GM19328 (cell line): Measurements from ENCODE around the gene UBA7.

Experiments used
- ATAC-seq: cut with Tn5 transposase; IDR thresholded peaks from one replicate; pipeline ENCODE4 v1.9.1; 2021; ENCODE audit warnings: mild to moderate bottlenecking, moderate library complexity; ENCODE audit not compliant: unreplicated experiment

Gene UBA7

GRCh38 chr3:49805367-49805782, 8.4 kb downstream of the UBA7 start:
- no peak for ATAC-seq

DNA sequence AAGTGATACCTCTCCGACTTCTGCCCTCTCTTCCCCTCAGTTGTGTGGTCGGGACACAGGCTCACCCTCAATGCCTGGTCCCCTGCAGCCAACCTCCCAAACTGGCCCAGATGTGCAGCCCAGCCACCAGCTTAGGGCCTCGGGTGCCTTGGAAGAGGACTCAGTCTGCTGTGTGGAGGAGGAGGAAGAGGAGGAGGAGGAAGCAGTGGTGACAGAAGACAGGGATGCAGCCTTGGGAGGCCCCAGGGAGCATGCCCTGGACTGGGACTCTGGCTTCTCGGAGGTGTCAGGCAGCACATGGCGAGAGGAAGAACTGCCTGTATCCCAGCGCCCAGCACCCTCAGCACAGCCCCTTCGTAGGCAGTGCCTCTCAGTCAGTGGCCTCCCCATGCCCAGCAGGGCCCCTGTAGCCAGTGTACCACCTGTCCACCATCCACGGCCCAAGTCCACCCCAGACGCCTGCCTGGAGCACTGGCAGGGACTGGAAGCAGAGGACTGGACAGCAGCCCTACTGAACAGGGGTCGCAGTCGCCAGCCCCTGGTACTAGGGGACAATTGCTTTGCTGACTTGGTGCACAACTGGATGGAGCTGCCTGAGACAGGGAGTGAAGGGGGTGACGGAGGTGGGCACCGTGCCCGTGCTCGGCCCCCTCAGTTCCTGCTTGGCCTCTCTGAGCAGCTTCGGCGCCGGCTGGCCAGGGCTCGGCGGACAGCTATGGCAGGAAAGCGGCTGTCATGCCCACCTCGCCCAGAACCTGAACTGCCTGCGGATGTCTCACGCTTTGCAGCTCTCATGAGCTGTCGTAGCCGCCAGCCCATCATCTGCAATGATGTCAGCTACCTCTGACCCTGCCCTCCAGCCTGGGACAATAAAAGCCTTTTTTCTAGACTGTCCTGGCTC, 9.4 kb downstream of the UBA7 start:
- ATAC-seq = no peak

DNA sequence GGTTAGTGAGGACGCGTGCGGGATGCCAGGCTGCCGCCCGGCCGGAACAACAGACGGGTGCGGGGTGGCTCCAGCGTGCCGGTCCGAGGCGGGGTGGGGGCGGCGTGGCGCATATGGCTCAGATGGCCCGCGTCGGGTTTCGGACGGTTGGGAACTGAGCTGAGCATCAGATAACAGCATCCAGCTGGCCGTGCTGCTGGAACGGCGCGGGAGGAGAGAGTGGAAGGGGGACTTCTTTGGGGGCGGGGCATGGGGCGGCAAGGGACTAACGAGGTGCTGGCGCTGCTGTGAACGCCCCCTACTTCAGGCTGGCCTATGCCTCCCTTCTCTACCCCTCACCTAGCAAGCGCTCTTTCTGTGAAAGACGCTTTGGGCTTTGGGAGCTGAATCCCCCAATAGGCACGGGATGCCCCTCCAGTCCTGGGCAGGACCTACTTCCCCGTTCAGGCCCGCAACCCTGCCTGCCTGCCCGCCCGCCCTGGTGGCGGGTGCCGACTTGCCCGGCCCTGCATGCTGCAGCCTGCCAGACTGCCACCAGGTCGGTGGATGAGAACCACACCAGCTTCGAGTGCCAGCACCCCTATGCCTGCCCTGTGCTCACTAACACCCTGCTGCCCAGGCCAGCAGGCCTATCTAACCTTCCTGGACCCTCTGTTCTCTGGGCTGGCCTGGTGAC, 10.2 kb downstream of the UBA7 start:
- no peak for ATAC-seq

- peak; percentile 56 for ATAC-seq
Observed at GRCh38 chr3:49802719-49803464, 10.9 kb downstream of the UBA7 start, which contains the start of gene INKA1. TSS of gene INKA1 (plus strand) at chr3:49803261. CDS start at chr3:49803393, 132 bp downstream.

DNA sequence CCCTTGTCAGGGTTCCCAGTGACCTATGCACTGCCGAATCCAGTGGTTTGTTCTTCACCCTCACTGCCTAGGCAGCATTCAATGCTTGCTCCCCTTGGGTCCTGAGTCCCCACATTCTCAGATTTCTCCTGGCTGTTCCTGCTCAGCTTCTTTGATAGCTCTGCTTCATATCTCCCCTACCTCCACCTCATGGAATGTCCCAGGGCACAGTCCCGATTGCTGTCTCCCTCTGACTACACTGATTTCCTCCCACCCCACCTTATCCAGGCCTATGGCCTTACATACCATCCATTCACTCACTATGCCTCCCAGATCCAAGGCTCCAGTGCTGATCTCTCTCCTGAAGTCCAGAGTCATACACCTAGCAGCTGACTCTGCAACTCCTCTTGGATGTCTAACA, 12.6 kb downstream of the UBA7 start:
- ATAC-seq = no peak

GRCh38 chr3:49799761-49800160, 14.0 kb downstream of the UBA7 start, which contains the start of gene CDHR4:
TSS of gene CDHR4 (minus strand) at chr3:49799873. CDS start at chr3:49799812, 61 bp downstream.
- no peak for ATAC-seq

DNA sequence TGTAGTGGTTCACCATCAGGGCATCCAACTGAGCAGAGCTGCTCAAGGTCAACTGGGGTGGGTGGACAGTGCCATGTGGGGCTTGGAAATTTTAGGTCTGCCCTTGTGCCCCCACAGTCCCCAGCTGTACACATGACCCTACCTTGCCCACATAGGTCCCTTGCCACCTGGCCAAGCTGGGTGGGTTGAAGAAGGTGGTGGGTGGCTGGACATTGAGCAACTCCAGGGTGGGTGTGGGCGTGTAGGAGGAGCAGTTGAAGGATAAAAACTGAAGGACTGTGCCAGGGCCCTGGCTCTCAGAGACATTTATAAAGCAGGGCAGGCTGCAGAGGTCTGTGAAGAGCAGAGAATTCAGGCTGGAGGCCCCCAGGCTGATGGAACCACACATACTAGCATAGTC, 14.6 kb downstream of the UBA7 start:
- no peak for ATAC-seq

DNA sequence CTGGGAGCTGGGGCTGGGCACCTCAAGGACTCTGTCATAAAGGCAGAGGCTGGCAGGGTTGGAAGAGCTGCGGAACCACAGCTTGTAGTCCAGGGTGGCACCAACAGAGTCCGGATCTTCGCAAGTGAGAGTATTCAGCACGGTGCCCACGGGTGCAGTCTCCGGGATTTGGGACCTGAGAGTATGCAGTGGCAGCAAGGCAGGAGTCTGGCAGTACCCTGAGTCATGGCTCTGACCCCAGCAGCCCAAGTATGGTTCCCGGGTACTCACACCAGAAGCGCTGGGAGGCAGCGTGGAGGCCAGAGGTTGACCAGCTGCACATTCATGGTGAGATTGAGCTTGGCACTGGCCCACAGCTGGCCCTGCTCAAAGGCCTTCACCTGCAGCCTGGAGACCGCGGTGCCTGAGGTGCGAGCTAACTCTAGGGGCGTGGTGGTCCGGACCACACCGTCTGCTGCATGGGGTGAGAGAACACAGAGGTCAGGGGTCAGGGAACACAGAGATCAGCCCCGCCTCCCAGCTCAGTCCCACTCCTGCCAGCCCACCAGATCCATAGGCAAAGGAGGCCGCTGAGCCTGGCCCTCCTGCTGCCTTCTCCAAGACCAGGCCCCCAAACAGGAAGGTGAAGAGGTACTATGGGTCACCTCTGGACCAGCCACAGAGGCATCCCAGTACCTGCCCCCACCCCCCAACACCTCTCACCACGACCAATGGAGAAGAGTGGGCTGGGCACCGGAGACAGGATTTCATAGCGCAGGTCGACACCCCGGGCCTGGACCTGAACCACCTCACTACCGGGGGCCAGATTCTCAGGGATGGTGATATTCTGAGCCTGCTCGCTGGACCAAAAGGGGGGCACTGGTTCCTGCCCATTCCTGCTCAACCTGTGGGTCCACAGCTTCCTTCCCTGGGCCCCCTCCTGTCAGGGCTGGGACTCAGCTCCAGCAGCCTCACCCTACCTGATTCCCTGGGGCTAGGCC, 18.5 kb downstream of the UBA7 start:
- ATAC-seq = no peak

DNA sequence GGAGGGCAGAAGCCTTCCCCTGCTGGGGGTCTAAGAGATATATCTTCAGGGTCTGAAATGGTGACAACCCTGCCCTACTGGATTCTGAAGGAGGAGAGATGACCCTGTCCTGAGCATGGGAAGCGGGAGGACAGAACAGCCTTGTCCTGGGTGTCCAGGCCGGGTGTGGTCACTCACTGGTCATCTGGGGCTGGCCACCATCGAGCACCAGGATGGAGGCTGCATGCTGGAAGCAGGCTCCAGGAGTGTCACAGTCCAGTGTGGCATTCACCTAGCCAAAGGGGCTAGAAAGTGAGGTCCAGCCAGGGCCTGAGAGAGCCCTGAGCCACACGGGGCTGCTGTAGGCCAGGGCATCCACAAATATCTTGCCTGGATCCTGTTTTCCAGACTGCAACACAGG, 19.3 kb downstream of the UBA7 start:
- ATAC-seq = no peak

GRCh38 chr3:49793486-49794085, 20.2 kb downstream of the UBA7 start:
- no peak for ATAC-seq

- ATAC-seq = no peak
Observed at GRCh38 chr3:49792371-49793150, 21.2 kb downstream of the UBA7 start.

- no peak for ATAC-seq
Observed at GRCh38 chr3:49791571-49791970, 22.2 kb downstream of the UBA7 start.

DNA sequence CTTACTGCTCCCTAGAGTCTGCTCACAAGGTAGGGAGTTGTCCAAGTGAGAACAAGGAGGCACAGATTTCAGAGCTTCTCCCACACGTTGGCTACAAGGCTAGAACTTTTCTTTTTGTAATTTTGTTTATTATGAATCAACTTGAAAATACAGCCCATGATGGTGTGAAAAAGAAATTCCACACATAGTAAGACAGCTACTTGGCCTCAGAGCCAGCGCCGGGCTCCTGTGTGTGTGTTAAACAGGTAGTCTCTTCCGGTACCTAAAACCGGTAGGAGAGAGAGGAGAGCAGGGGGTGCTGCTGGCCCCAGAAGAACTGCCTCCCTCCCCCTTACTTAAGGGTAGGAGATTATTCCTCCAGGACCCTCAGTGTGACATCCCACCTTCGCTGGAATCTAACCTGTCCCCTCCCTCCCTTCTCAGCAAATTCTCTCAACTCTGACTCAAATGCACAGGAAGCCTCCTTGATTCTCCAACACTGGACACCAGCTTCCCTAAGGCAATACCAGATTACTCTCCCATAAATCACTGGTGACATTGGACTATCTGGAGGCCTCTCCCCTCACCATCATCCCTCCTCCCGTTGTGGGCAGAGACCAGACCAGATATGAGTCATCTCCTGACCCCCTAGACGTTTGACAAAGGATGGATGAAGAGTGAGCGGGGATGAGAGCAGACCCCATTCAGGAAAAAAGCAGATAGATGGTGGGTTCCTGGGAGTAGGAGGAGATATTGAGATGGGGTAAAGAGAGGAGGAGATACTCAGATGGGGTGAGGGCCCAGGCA, 22.9 kb downstream of the UBA7 start:
- no peak for ATAC-seq

GRCh38 chr3:49788056-49788455, 25.7 kb downstream of the UBA7 start:
- ATAC-seq = no peak

GRCh38 chr3:49787536-49787935, 26.2 kb downstream of the UBA7 start:
- ATAC-seq = no peak

DNA sequence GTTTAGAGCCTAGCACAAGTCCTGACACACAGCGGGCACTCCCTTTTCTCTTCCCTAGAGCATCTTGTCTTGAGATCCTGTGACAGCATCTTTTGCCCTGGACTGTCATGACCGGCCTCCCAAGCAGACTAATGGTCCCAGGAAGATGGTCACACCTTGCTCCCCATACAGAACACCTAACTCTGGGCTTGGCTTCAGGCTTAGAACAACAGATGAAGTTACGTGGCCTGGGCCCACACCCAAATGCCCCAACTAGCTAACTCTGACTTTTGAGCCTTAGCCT, 26.6 kb downstream of the UBA7 start:
- no peak for ATAC-seq

DNA sequence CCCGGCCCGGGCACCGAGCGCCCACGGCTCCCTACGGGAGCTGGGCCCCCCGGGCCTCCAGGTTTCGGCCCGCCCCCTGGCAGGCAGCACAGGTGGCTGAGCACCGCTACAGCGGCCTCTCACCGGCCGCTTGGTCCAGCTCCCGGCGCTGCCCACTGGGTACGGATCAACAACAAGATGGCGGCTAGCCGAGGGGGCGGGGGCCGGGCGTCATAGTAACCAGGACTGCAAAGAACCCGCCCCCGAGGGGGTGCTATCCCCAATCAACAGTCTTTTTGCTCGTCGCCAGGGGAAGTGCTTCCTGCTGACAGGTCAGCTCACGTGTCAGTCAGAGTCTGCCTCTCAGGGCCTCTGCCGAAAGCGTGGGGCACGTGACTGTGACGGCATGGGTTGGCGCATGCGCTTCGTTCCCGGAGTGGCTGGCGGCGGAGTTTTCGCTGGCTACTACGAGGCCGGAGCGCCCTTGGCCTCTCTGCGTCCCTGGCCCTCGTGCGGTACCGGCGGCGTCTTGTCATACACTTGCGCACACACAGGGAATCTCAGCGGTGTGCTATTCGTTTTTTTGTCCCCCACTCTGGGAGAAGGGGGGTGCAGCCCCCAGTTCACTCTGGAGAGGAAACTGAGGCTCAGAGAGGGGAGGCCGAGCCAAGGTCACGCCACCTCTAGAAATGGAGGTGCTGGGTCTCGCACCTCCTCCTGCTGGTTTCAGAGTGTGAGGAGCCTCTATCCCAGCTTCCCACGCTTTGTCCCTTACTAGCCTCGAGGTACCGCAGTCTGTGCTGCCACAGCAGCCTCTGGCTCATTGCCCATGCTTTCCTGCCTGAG, 27.2 kb downstream of the UBA7 start, which contains the start of gene IP6K1:
Gene IP6K1, minus strand, starts transcription at position 186 of the 825 bp plus-strand sequence. CDS start 38,502 bp downstream, outside the sequence.
- ATAC-seq = peak; percentile 94
